ENCODE data around the gene CNR1. TPM values are rescaled to one million over a fixed set of nuclear protein-coding genes. Genes with fewer than 3 reads are reported as not detected.
"Not testable (repeated sequence)": the region's sequence is repeated elsewhere in the genome, so short reads cannot be mapped to it uniquely, and the experiment has no call there.

Gene CNR1
- total RNA-seq, 1 experiment from 2014 or later, result not detected

- H3K4me1 ChIP-seq (ENCODE audit: control insufficient read depth in 1 of 2, insufficient read depth in 2 of 2, low read length in 2 of 2), result no peaks in the 10 kb centered on the region
- no TSS peak for BruUV-seq (replicated peaks)
- no peaks in the 10 kb centered on the region for H3K79me2 ChIP-seq (ENCODE audit: insufficient read depth, low read length)
- ChIA-PET RAD21 (ENCODE audit: low non-redundant PET in 1 of 2, low total read pairs in 2 of 2, uncharacterized antibody in 2 of 2, unreplicated experiment in 2 of 2) (no interaction called here), POLR2A (no interaction called here), CTCF (no interaction called here)
- no peak overlapping the region for H3K9ac ChIP-seq (ENCODE audit: low read length)
- H2AFZ ChIP-seq (ENCODE audit: low read depth, low read length, poor library complexity, severe bottlenecking), result no peak overlapping the region
- H3K9me3 ChIP-seq (ENCODE audit: control insufficient read depth in 1 of 2, insufficient read depth in 1 of 2, low read depth in 1 of 2, low read length in 2 of 2), result no peaks in the 10 kb centered on the region
- 0 out of 2 replicates have a peak, but pooled peaks cover 3% of the 10 kb centered on the region for H3K27me3 ChIP-seq (ENCODE audit: insufficient read depth, low read length)
- TF ChIP-seq TCF7L2 (IDR thresholded peaks at IDR 0.05; ENCODE audit: borderline replicate concordance, extremely low read depth, insufficient read depth, insufficient read length) (no peak), SRF (IDR thresholded peaks at IDR 0.05; ENCODE audit: low read depth) (no peak)
- H3K4me3 ChIP-seq (replicated peaks in 1 of 2; ENCODE audit: low read depth in 1 of 2, low read length in 2 of 2), result no peak overlapping the region
- no peaks in the 10 kb centered on the region for H4K20me1 ChIP-seq (ENCODE audit: insufficient read depth)
- no peaks in the 10 kb centered on the region for H3K9me2 ChIP-seq (ENCODE audit: insufficient read depth)
- no peak for ATAC-seq
- H3K4me2 ChIP-seq (ENCODE audit: low read length), result no peak overlapping the region
- no peaks in the 10 kb centered on the region for H3K36me3 ChIP-seq (ENCODE audit: control insufficient read depth in 1 of 2, insufficient read depth in 2 of 2, low read length in 2 of 2)
- no peak overlapping the region for H3K27ac ChIP-seq (ENCODE audit: low read depth, low read length)
- intact Hi-C loops (cut with micrococcal nuclease), result no loop called here
- no peak for DNase-seq (ENCODE audit: low read depth, low spot score)
Measured at GRCh38 chr6:88209301-88209700, 43.2 kb upstream of the CNR1 start.

GRCh38 chr6:88208726-88209125 lies 42.6 kb upstream of the CNR1 start:
- H3K36me3 ChIP-seq (ENCODE audit: control insufficient read depth in 1 of 2, insufficient read depth in 2 of 2, low read length in 2 of 2), result no peaks in the 10 kb centered on the region
- POLR2A ChIA-PET, result no interaction called here
- intact Hi-C loops (cut with micrococcal nuclease), result no loop called here
- no peaks in the 10 kb centered on the region for H4K20me1 ChIP-seq (ENCODE audit: insufficient read depth)
- H3K4me1 ChIP-seq (ENCODE audit: control insufficient read depth in 1 of 2, insufficient read depth in 2 of 2, low read length in 2 of 2), result no peaks in the 10 kb centered on the region
- ATAC-seq, result no peak
- no peak for DNase-seq (ENCODE audit: low read depth, low spot score)
- no peak overlapping the region for H3K4me2 ChIP-seq (ENCODE audit: low read length)
- no peak overlapping the region for H2AFZ ChIP-seq (ENCODE audit: low read depth, low read length, poor library complexity, severe bottlenecking)
- 0 out of 2 replicates have a peak, but pooled peaks cover 3% of the 10 kb centered on the region for H3K27me3 ChIP-seq (ENCODE audit: insufficient read depth, low read length)
- no TSS peak for BruUV-seq (replicated peaks)
- H3K9ac ChIP-seq (ENCODE audit: low read length), result no peak overlapping the region
- CTCF ChIA-PET, result no interaction called here
- TF ChIP-seq ZFX (IDR thresholded peaks at IDR 0.05), result no peak
- no peak for TF ChIP-seq EZH2phosphoT487 (IDR thresholded peaks at IDR 0.05; ENCODE audit: borderline replicate concordance)
- no peak for TF ChIP-seq RAD21 (IDR thresholded peaks at IDR 0.05; ENCODE audit: low read depth)
- no peak for TF ChIP-seq SRF (IDR thresholded peaks at IDR 0.05; ENCODE audit: low read depth)
- TF ChIP-seq ATF3 (IDR thresholded peaks at IDR 0.05), result no peak
- TF ChIP-seq JUND (IDR thresholded peaks at IDR 0.05), result no peak
- no peak overlapping the region for H3K27ac ChIP-seq (ENCODE audit: low read depth, low read length)
- RAD21 ChIA-PET (ENCODE audit: low non-redundant PET in 1 of 2, low total read pairs in 2 of 2, uncharacterized antibody in 2 of 2, unreplicated experiment in 2 of 2), result no interaction called here
- no peaks in the 10 kb centered on the region for H3K9me2 ChIP-seq (ENCODE audit: insufficient read depth)
- H3K4me3 ChIP-seq (replicated peaks in 1 of 2; ENCODE audit: low read depth in 1 of 2, low read length in 2 of 2), result no peak overlapping the region
- H3K79me2 ChIP-seq (ENCODE audit: insufficient read depth, low read length), result no peaks in the 10 kb centered on the region
- no peaks in the 10 kb centered on the region for H3K9me3 ChIP-seq (ENCODE audit: control insufficient read depth in 1 of 2, insufficient read depth in 1 of 2, low read depth in 1 of 2, low read length in 2 of 2)

GRCh38 chr6:88201734-88202133 lies 35.6 kb upstream of the CNR1 start:
- H3K9ac ChIP-seq (ENCODE audit: low read length); RAD21 ChIA-PET (ENCODE audit: low non-redundant PET in 1 of 2, low total read pairs in 2 of 2, uncharacterized antibody in 2 of 2, unreplicated experiment in 2 of 2); CTCF ChIA-PET; H4K20me1 ChIP-seq (ENCODE audit: insufficient read depth); H3K9me3 ChIP-seq (ENCODE audit: control insufficient read depth in 1 of 2, insufficient read depth in 1 of 2, low read depth in 1 of 2, low read length in 2 of 2); POLR2A ChIA-PET; H3K4me2 ChIP-seq (ENCODE audit: low read length); H3K9me2 ChIP-seq (ENCODE audit: insufficient read depth); BruUV-seq (replicated peaks); DNase-seq (ENCODE audit: low read depth, low spot score); H2AFZ ChIP-seq (ENCODE audit: low read depth, low read length, poor library complexity, severe bottlenecking); H3K27me3 ChIP-seq (ENCODE audit: insufficient read depth, low read length); ATAC-seq; H3K4me3 ChIP-seq (replicated peaks in 1 of 2; ENCODE audit: low read depth in 1 of 2, low read length in 2 of 2); H3K79me2 ChIP-seq (ENCODE audit: insufficient read depth, low read length); intact Hi-C loops (cut with micrococcal nuclease); H3K36me3 ChIP-seq (ENCODE audit: control insufficient read depth in 1 of 2, insufficient read depth in 2 of 2, low read length in 2 of 2); H3K27ac ChIP-seq (ENCODE audit: low read depth, low read length); H3K4me1 ChIP-seq (ENCODE audit: control insufficient read depth in 1 of 2, insufficient read depth in 2 of 2, low read length in 2 of 2): not testable (repeated sequence)

Measured in HCT116 (cell line).